Measurements from ENCODE around the gene SFRP5.

DNA sequence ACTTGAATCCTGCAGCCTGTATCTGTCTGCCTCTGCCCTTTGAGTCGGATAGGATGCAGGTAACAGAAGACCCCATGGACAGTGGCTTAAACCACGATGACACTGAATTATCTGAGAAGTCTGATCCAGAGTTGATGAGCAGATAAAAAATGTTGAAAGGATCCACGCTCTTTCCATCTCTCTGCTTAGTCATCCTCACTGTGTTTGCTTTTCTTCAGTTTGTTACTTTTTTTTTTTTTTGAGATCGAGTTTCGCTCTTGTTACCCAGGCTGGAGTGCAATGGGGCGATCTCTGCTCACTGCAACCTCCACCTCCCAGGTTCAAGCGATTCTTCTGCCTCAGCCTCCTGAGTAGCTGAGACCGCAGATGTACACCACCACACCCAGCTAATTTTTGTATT lies 40.9 kb upstream of the SFRP5 start:
- no peak for TF ChIP-seq CREB1 (CRISPR knock-in tag; IDR thresholded peaks at IDR 0.05)
- TF ChIP-seq, protein P1, sequence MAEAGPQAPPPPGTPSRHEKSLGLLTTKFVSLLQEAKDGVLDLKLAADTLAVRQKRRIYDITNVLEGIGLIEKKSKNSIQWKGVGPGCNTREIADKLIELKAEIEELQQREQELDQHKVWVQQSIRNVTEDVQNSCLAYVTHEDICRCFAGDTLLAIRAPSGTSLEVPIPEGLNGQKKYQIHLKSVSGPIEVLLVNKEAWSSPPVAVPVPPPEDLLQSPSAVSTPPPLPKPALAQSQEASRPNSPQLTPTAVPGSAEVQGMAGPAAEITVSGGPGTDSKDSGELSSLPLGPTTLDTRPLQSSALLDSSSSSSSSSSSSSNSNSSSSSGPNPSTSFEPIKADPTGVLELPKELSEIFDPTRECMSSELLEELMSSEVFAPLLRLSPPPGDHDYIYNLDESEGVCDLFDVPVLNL (CRISPR knock-in tag; IDR thresholded peaks at IDR 0.05; ENCODE audit: borderline replicate concordance, low read depth): no peak
- TF ChIP-seq CREM (CRISPR knock-in tag; IDR thresholded peaks at IDR 0.05): no peak
- TF ChIP-seq, protein P2, sequence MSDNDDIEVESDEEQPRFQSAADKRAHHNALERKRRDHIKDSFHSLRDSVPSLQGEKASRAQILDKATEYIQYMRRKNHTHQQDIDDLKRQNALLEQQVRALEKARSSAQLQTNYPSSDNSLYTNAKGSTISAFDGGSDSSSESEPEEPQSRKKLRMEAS (CRISPR knock-in tag; IDR thresholded peaks at IDR 0.05): no peak
- TF ChIP-seq, protein P3, sequence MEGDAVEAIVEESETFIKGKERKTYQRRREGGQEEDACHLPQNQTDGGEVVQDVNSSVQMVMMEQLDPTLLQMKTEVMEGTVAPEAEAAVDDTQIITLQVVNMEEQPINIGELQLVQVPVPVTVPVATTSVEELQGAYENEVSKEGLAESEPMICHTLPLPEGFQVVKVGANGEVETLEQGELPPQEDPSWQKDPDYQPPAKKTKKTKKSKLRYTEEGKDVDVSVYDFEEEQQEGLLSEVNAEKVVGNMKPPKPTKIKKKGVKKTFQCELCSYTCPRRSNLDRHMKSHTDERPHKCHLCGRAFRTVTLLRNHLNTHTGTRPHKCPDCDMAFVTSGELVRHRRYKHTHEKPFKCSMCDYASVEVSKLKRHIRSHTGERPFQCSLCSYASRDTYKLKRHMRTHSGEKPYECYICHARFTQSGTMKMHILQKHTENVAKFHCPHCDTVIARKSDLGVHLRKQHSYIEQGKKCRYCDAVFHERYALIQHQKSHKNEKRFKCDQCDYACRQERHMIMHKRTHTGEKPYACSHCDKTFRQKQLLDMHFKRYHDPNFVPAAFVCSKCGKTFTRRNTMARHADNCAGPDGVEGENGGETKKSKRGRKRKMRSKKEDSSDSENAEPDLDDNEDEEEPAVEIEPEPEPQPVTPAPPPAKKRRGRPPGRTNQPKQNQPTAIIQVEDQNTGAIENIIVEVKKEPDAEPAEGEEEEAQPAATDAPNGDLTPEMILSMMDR (IDR thresholded peaks at IDR 0.05): no peak
- TF ChIP-seq TP53 (CRISPR knock-in tag; IDR thresholded peaks at IDR 0.05): no peak
- TF ChIP-seq ZNF219 (CRISPR knock-in tag; IDR thresholded peaks at IDR 0.05; ENCODE audit: borderline replicate concordance): no peak
- TF ChIP-seq, protein P4, sequence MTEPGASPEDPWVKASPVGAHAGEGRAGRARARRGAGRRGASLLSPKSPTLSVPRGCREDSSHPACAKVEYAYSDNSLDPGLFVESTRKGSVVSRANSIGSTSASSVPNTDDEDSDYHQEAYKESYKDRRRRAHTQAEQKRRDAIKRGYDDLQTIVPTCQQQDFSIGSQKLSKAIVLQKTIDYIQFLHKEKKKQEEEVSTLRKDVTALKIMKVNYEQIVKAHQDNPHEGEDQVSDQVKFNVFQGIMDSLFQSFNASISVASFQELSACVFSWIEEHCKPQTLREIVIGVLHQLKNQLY (CRISPR knock-in tag; IDR thresholded peaks at IDR 0.05): no peak
- no peak for TF ChIP-seq ZNF121 (CRISPR knock-in tag; IDR thresholded peaks at IDR 0.05)
- TF ChIP-seq, protein P5, sequence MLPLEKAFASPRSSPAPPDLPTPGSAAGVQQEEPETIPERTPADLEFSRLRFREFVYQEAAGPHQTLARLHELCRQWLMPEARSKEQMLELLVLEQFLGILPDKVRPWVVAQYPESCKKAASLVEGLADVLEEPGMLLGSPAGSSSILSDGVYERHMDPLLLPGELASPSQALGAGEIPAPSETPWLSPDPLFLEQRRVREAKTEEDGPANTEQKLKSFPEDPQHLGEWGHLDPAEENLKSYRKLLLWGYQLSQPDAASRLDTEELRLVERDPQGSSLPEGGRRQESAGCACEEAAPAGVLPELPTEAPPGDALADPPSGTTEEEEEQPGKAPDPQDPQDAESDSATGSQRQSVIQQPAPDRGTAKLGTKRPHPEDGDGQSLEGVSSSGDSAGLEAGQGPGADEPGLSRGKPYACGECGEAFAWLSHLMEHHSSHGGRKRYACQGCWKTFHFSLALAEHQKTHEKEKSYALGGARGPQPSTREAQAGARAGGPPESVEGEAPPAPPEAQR (CRISPR knock-in tag; IDR thresholded peaks at IDR 0.05): no peak
- no peak for TF ChIP-seq NFE2L1 (CRISPR knock-in tag; IDR thresholded peaks at IDR 0.05)
- TF ChIP-seq, protein P6, sequence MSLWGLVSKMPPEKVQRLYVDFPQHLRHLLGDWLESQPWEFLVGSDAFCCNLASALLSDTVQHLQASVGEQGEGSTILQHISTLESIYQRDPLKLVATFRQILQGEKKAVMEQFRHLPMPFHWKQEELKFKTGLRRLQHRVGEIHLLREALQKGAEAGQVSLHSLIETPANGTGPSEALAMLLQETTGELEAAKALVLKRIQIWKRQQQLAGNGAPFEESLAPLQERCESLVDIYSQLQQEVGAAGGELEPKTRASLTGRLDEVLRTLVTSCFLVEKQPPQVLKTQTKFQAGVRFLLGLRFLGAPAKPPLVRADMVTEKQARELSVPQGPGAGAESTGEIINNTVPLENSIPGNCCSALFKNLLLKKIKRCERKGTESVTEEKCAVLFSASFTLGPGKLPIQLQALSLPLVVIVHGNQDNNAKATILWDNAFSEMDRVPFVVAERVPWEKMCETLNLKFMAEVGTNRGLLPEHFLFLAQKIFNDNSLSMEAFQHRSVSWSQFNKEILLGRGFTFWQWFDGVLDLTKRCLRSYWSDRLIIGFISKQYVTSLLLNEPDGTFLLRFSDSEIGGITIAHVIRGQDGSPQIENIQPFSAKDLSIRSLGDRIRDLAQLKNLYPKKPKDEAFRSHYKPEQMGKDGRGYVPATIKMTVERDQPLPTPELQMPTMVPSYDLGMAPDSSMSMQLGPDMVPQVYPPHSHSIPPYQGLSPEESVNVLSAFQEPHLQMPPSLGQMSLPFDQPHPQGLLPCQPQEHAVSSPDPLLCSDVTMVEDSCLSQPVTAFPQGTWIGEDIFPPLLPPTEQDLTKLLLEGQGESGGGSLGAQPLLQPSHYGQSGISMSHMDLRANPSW (CRISPR knock-in tag; conservative IDR thresholded peaks at IDR 0.05; ENCODE audit: low read depth): no peak
- no peak for TF ChIP-seq RELA (CRISPR knock-in tag; IDR thresholded peaks at IDR 0.05; ENCODE audit: borderline replicate concordance)
- TF ChIP-seq SMAD4 (CRISPR knock-in tag; IDR thresholded peaks at IDR 0.05): no peak
